GF-D8 (cell line): ENCODE data around the gene PRKACG.
A peak's percentile ranks its signal among the peaks of the same experiment; 100 is the strongest.
"Not testable (repeated sequence)": the region's sequence is repeated elsewhere in the genome, so short reads cannot be mapped to it uniquely, and the experiment has no call there.

Experiments
- DNase-seq: peaks from one replicate; lab custom pipeline; 2025; lab: John Stamatoyannopoulos, UW

The PRKACG gene

GRCh38 chr9:69023650-69024049 lies 9.7 kb upstream of the PRKACG start:
- DNase-seq: no peak

GRCh38 chr9:69020301-69021145 lies 6.6 kb upstream of the PRKACG start:
- DNase-seq: no peak

DNA sequence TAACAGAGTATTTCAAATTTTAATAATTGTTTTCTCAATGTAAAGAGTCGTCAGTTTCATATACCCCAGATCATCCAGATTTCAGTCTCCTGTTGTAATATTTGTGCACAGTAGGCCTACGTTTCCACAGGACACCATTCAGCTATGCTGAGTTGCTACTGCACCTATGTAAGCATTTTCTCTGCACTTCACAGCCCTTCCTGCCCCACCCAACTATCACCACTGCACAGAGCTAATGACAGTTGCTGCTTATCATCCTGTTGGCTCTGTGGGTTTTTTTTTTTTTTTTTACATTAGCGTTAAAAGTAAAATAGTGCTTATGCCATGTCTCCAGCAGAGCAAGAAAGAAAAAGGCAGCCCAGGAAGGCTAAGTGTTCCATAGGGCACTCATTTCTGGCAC lies 5.9 kb upstream of the PRKACG start:
- no peak for DNase-seq

DNA sequence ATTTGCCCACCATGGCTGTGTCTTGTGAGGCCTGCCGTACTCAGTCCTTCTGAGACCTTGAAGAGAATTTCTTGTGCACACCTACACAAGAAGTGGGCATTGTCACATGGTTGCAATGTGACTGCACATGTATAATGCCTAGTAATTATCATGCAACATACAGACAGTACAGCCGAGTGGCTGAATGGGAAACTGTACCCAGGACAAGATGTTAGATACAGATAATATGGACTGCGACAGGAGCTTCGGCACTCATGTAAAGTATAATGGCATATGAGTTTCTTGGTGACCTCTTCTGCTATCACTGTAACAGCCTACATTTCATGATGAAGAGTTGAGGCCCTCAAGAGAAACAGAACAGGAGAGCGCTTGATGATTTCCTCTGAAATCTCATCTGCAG lies 4.8 kb upstream of the PRKACG start:
- DNase-seq: no peak

GRCh38 chr9:69016191-69017096 lies 2.5 kb upstream of the PRKACG start:
- no peak for DNase-seq

DNA sequence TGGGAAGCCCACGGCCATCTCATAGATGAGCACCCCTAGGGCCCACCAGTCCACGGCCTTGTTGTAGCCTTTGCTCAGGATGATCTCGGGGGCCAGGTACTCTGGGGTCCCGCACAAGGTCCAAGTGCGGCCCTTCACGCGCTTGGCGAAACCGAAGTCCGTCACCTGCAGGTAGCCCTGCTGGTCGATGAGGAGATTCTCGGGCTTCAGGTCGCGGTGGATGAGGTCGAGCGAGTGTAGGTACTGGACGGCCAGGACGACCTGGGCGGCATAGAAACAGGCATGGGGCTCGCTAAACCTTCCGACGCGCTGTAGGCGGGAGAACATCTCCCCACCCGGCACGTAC lies 558 bp downstream of the PRKACG start:
- DNase-seq: no peak

DNA sequence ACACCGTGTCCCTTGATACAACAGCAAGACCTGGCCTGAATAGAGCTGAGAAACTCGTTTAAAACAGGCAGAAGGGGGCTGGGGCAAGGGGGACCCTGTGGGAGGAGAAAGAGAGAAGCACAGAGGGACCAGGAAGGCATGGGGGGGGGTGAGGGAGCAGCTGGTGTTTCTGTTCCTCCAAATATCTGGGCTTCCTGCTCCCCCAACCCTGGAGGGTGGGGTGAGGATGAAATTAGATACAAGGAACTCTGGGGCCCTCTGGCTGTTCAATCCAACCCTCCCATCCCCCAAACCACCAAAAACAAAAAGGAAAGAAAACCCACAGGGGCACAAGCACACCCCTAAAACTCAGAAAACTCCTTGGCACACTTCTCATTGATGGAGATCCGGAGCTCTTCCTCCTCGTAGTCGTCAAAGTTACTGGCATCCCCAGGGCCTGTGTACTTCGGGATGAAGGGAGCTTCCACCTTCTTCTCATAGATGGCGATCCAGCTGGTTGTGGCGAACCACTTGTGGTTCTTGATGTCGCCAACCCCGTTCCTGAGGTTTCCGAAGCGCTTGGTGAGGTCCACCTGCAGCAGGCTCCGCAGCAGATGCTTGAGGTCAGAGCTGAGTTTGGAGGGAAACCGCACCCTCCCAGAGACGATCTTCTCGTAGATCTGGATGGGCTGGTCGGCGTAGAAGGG lies 1.1 kb downstream of the PRKACG start:
- DNase-seq: peak; percentile 16

DNA sequence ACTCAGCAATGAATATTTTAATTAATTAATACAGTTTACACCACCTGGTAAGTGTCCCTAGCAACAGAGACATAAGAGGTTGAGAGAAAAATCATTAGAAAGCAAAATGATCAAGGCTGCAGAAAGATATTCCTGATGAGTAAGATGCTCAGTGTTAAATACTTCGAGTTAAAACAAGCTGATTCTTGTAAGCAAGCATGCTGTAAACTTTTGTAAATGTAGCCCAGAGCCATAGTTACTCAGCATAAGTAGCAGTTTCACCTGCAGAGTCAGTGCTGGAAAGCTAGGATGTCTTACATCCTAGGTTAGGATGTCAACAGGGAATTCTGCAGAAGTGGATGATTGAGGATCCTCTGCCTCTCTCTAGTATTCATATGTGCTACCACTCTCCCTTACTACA lies 4.2 kb downstream of the PRKACG start:
- DNase-seq: no peak

DNA sequence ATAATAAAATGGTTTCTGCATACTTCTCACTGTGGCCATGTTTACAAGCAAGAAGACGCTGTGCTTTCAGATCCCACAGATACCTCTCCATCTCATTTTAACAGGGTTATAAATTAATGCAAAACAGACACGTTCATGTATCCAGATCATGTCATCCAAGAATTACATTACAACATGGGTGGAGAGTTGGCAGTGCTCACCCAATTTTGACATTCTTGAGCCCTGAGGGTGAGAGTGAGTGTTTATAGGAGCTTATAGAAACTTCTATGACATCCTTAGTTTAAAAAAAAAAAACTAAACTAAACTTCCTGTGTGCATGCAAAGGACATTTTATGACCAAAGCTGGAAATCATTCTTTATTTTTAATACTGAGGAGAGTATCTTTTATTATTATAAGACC lies 9.1 kb downstream of the PRKACG start:
- no peak for DNase-seq

DNA sequence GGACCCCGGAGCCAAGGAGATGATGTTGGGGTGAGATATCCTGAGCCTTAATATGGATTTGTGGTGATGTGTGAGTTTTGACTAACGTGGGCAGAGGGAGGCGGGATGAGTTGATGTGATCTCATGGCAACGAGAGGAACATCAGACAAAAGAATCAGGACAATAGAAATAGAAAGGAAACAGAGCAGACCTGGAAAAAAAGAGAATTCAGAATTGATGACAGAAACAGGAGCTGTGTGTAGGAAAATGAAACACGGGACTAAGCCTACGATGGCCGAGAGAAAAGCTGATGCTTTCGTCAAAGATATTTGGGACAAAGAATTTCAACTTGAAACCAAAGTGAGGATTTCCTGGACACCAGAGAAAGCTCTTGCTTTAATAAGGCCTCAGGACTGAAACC lies 10.9 kb downstream of the PRKACG start:
- DNase-seq: no peak

GRCh38 chr9:69001921-69002320 lies 12.0 kb downstream of the PRKACG start:
- no peak for DNase-seq

- DNase-seq: peak; percentile 71
Measured at GRCh38 chr9:68999393-69000105, 14.4 kb downstream of the PRKACG start.

- peak; percentile 26 for DNase-seq
Measured at GRCh38 chr9:68998812-68999211, 15.1 kb downstream of the PRKACG start.

GRCh38 chr9:68998385-68998784 lies 15.5 kb downstream of the PRKACG start:
- no peak for DNase-seq

DNA sequence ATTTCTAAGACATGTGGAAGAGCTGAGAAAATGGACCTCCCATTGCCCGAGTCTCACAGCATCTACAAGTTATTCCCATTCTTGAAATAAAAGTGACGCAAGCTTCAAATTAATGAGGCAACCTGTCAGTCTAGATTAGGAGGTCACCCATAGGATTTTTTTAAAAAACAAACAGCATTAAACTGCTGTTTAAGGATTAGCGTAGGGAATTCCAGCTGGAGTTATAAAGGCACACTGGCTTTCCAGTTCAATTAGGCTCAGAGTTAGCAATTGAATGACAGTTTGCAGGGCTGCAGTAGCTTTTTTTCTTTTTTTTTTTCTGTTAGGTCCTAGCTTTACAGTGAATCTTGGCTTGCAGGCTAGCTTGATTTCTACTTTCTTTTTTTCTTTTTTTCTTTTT lies 16.2 kb downstream of the PRKACG start:
- DNase-seq: no peak

- DNase-seq: peak; percentile 39
Measured at GRCh38 chr9:68996462-68996861, 17.5 kb downstream of the PRKACG start.

- DNase-seq: peak; percentile 28
Measured at GRCh38 chr9:68995776-68996175, 18.1 kb downstream of the PRKACG start.

DNA sequence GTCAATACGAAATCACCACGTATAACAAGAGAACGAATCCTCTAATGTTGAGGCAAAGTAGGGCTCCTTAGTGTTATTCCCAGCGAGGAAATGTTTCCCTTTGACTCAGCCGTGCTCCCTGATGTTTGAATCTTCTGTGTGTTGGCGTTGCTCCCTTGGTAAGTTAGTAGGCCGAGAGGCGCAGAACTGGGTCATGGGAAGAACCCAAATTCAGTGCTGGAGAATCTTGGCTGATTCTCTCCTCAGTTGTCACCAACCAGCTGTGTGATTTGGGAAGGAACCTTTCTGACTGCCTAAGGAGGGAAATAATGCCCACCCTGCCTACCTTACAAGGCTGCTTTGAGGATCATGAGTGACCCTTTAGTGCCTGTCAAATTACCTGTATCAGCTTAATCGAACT lies 22.5 kb downstream of the PRKACG start:
- DNase-seq: no peak

- not testable (repeated sequence) for DNase-seq
Measured at GRCh38 chr9:68986949-68987348, 27.0 kb downstream of the PRKACG start.

- DNase-seq: no peak
Measured at GRCh38 chr9:68983522-68984424, 30.1 kb downstream of the PRKACG start.

DNA sequence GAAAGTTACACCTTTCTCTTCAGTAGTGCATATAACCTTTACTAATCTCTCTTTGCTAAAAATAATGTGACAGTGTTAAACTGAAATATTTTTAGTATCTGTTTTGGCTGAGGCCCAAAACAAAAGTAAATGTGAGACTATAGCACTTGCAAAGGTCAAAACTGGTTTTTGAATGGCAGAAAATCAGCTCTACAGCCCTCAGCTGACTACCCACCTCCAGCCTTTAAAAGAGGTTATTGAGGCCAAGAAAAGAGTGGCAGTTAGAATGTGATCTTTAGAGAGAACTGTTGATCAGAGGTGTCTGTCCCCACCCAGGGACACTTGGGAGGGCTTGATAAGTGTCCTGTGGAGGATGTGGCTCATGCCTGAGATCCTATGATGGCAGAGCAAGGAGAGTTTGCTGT lies 30.9 kb downstream of the PRKACG start:
- no peak for DNase-seq
